Measurements from ENCODE around the gene SPRED3.
"Not testable (repeated sequence)": the region's sequence is repeated elsewhere in the genome, so short reads cannot be mapped to it uniquely, and the experiment has no call there.

The SPRED3 gene

DNA sequence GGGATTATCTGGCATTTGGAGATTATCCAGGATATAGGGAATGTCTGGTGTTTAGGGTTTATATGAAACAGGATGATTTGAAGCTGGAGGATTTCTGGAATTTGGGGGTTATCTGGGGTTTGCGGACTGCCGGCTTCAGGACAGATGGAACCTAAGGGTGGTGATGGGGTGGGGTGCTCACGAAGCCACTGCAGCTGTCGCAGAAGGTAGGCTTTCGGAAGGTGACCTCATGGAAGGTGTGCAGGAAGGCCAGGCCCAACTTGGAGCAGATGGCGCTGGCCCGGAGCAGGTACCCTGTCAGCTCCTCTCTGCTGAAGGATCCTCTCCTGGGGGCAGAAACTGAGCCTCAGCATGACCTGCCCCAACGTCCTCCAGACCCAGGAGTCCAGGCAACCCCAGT lies 24.0 kb downstream of the SPRED3 start:
- DNase-seq (ENCODE audit: extremely low spot score, insufficient read length, low read depth) (no peak), FAIRE-seq (no peak)

DNA sequence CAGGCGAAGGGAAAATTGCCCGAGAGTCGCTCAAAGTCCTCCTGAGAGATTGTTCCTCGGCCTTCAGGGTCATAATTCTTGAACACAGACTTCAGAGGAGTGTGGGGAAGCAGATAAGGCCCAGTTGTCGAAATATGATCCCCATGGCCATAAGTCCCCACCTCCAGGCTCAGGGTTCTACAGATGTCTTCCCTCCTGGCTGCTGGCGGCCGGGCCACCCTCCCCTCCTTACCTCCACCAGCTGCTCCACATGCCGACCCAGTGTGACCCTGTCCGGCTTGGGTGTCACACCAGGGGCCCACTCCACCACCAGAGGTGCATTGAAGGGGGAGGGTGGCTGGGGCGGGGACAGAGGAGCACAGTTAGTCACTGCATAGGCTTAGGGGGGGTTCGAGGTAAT lies 24.5 kb downstream of the SPRED3 start:
- FAIRE-seq: no peak
- DNase-seq (ENCODE audit: extremely low spot score, insufficient read length, low read depth): no peak

DNA sequence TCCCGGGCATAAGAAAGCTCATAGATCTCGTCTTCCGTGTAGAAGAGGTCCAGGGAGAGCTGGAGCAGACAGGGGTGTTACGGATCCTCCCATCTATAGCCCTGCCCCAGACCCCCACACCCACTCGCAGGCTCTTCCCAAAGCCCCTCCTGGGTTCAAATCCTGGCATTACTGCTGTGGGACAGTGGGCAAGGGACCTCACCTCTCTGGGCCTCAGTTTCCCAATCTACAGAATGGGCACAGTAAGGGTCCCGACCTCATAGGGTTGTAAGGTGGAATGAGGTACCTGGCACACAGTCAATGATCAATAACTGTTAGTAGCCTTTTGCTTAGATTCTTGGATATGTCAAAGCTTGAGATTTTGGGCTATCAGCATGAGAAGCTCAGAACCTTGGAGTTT lies 24.9 kb downstream of the SPRED3 start:
- FAIRE-seq: no peak
- DNase-seq (ENCODE audit: extremely low spot score, insufficient read length, low read depth): no peak

GRCh38 chr19:38417146-38417543 lies 28.6 kb downstream of the SPRED3 start:
- DNase-seq (ENCODE audit: extremely low spot score, insufficient read length, low read depth) (no peak), FAIRE-seq (no peak)

DNA sequence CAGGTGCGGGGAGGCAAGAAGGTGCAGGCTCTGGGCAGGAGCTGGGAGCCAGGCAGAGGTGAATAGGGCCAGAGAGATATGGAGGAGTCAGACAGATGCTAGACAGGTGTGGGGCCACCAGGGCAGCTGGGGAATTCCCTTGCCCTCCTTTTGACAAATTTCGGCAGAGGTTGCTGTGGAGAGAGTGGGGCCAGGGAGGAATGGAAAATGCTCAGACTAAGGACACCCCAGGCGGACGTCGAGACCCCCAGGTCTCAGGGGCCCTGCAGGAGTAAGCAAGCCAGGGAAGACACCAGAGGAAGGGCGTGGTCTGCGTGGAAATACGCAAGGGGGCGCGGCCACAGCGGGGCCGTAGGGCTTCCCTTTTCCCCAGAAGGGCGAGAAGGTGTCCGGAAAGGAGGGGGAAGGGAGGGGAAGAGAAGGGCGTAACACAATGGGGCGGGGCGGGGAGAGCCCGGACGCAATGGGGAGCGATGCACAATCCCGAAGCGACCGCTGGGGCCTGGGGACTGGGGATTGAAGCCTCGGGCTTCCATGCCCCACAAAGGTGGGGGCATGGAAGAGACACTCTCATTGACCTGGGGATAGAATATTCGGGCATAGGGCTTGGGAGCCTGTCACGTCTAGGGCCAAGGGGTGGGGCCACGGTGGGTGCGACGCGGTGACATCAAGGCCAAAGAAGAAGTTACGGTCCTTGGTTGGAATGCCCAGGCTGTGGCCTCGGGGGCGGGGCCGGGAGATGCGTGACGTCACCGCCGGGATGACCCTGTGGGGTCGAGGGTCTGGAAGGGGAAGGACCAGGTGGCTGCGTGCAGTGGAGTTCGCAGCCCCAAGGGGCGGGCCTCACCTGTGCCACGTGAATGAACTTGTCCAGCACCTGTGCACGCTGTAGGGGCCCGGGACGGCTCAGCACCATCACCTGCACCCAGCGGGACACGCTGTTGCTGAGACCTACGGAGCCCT lies 29.3 kb downstream of the SPRED3 start:
- FAIRE-seq (peak; percentile 88), DNase-seq (ENCODE audit: extremely low spot score, insufficient read length, low read depth) (no peak)

DNA sequence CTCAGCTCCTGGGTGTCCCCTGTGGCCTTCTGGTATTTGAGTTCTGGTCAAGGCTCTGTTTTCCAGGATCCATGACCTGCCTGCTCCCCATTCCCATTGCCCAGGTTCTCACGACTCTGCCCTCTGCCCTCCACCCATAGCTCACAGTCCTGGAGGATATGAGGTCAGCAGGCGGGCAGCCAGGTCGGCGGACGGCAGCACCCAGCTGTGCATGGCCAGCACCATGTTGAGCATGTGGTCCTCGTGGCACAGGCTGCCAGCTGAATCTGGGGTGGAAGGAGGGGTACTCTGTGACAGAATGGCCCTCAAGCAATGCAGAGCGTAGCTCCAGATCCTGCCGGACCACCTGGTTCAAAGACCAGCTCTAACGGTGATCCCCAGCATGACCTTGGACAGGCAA lies 32.4 kb downstream of the SPRED3 start:
- DNase-seq (ENCODE audit: extremely low spot score, insufficient read length, low read depth) (no peak), FAIRE-seq (no peak)

DNA sequence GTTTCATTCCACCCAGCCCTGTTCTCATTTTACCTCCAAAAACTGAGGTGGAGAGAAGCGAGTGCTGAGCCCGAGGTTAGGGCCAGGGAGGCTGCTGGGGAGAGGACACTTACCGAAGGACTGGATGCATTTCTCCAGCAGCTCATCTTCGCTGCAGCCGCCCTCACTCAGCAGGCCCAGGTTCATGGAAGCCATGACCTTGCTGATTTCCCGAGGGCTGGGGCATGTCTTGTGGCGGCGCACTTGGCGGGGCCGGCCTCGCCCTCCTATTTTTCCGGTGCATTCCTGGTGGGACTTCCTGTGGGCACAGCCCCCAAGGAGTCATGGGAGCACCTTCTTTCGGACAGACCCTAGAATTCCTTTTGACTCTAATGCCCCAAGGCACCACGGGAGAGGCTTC lies 33.4 kb downstream of the SPRED3 start:
- DNase-seq (ENCODE audit: extremely low spot score, insufficient read length, low read depth): no peak
- no peak for FAIRE-seq

DNA sequence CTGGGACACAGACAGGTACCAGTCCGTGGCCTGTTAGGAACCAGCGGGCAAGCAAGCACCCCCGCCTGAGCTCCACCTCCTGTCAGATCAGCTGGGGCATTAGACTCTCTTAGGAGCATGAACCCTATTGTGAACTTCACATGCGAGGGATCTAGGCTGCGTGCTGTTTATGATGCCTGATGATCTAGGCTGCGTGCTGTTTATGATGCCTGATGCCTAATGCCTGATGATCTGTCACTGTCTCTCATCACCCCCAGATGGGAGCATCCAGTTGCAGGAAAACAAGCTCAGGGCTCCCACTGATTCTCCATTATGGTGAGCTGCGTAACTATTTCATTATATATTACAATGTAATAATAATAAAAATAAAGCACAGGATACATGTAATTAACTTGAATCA lies 33.9 kb downstream of the SPRED3 start:
- DNase-seq (ENCODE audit: extremely low spot score, insufficient read length, low read depth) (no peak), FAIRE-seq (no peak)

DNA sequence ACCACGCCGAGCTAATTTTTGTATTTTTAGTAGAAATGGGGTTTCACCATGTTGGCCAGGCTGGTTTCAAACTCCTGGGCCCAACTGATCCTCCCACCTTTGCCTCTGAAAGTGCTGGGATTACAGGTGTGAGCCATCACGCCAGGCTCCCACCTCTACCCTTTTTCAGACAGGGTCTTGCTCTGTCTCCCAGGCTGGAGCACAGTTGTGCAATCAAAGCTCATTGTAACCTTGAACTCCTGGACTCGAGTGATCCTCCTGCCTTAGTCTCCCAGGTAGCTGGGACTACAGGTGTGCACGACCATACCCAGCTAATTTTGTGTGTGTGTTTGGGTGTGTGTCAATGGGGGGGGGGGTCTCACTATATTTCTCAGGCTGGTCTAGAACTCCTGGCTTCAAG lies 35.8 kb downstream of the SPRED3 start:
- FAIRE-seq (no peak), DNase-seq (ENCODE audit: extremely low spot score, insufficient read length, low read depth) (no peak)

GRCh38 chr19:38425222-38425809 lies 36.8 kb downstream of the SPRED3 start:
- DNase-seq (ENCODE audit: extremely low spot score, insufficient read length, low read depth) (no peak), FAIRE-seq (no peak)

- FAIRE-seq: no peak
- no peak for DNase-seq (ENCODE audit: extremely low spot score, insufficient read length, low read depth)
Measured at GRCh38 chr19:38425810-38426466, 37.4 kb downstream of the SPRED3 start, which contains the start of gene RASGRP4. TSS of gene RASGRP4 (minus strand) at chr19:38426219. CDS start at chr19:38426091, 128 bp downstream.

- FAIRE-seq: peak; percentile 38
Measured at GRCh38 chr19:38427035-38427677, 38.7 kb downstream of the SPRED3 start.

GRCh38 chr19:38429055-38429810 lies 40.7 kb downstream of the SPRED3 start:
- FAIRE-seq (no peak), DNase-seq (ENCODE audit: extremely low spot score, insufficient read length, low read depth) (no peak)

More at GRCh38 chr19:38427035-38427677, 38.7 kb downstream of the SPRED3 start:
- not testable (repeated sequence) for DNase-seq (ENCODE audit: extremely low spot score, insufficient read length, low read depth)

GRCh38 chr19:38429811-38430156 lies 41.3 kb downstream of the SPRED3 start:
- no peak for DNase-seq (ENCODE audit: extremely low spot score, insufficient read length, low read depth)
- FAIRE-seq: no peak

DNA sequence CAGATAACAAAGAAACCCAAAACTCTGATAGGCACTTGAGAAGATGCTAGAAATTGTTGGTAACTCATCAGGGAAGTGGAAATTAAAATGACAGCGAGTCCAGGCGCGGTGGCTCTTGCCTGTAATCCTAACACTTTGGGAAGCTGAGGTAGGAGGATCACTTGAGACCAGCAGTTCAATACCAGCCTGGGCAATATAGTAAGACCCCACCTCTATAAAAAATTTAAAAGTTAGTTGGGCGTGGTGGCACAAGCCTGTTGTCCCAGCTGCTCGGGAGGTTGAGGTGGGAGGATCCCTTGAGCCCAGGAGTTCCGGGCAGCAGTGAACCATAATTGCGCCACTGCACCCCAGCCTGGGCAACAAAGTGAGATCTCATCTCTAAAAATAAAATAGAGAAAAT lies 42.4 kb downstream of the SPRED3 start:
- DNase-seq (ENCODE audit: extremely low spot score, insufficient read length, low read depth): no peak
- FAIRE-seq: no peak

- DNase-seq (ENCODE audit: extremely low spot score, insufficient read length, low read depth) (peak; percentile 48), FAIRE-seq (no peak)
Measured at GRCh38 chr19:38433268-38433733, 44.8 kb downstream of the SPRED3 start, which contains the start of gene RYR1. TSS of gene RYR1 (plus strand) at chr19:38433691. CDS start at chr19:38433830, 139 bp downstream.

DNA sequence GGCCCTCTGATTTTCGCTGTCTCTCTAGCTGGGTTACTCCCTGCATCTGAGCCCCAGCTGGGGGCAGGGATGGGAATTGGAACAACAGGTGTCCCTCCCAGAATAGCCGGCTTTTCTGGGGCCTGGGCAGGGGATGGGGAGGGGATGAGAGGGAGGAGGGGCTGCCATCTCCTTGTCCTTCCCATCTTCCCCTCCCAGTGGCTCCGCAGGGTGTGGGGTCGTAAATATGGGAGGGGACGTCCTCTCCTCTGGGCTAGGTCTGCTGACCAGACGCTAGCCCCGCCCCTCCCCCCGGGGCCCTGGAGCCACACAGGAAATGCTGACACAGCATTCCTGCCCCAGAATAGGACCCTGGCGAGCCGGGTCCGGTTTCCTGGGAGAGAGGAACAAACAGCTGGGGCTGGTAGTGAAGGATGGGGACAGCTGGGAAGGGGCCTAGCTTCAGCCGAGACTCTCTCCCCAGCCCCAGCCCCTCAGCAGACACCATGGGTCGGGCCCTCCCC lies 46.1 kb downstream of the SPRED3 start:
- no peak for DNase-seq (ENCODE audit: extremely low spot score, insufficient read length, low read depth)
- FAIRE-seq: no peak

DNA sequence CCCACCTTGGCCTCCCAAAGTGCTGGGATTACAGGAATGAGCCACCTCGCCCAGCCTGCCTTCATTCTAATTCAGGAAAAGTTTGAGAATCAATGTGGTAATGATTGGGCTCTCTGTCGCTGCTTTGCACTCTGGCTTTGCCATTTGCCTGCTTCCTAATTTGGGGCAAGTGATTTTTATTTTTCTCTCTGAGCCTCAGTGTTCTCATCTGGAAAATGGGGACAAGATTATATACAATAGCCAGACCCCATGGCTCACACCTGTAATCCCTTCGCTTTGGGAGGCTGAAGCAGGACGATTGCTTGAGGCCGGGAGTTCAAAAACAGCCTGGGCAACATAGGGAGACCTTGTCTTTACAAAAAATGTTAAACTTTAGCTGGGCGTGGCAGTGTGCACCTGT lies 48.8 kb downstream of the SPRED3 start:
- no peak for FAIRE-seq

GRCh38 chr19:38437917-38438316 lies 49.4 kb downstream of the SPRED3 start:
- FAIRE-seq (no peak), DNase-seq (ENCODE audit: extremely low spot score, insufficient read length, low read depth) (no peak)

More for the DNA sequence above, 48.8 kb downstream of the SPRED3 start:
- DNase-seq (ENCODE audit: extremely low spot score, insufficient read length, low read depth): no peak

Data from GM18507 (cell line).